NCI-H226 (cell line): Measurements from ENCODE around the gene ZNF143.
"Not testable (repeated sequence)": the region's sequence is repeated elsewhere in the genome, so short reads cannot be mapped to it uniquely, and the experiment has no call there.

Experiments
- DNase-seq: peaks from one replicate; pipeline ENCODE4 v3.0.0-alpha.2; 2015

The ZNF143 gene

DNA sequence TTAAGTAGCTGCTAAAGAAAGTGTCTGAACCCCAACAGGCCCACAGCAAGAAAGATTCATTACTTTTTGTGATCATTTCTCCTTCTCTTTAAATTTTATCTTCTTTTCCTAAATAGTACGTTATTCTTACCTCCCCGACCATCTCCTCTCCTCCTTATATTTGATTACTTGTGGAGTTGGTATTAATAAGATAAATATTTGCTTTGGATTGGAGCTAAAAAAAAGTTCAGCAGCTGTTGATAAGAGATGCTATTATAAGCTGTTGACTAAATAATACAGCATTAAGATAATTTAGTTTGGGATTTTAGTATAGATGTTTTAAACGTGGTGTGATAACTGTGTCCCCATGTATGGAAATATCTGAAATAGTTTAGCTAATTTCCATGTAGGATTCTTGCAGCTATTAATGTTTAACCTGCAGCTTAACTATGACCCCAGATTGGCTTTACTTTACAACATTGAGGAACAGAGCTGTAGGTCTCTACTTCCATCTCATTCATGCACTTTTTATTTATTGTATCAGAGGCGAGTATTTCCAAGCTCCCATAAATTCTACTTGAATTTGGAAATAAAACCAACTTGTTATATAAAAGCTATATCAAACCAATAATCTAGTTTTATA lies 37.8 kb downstream of the ZNF143 start:
- no peak for DNase-seq

DNA sequence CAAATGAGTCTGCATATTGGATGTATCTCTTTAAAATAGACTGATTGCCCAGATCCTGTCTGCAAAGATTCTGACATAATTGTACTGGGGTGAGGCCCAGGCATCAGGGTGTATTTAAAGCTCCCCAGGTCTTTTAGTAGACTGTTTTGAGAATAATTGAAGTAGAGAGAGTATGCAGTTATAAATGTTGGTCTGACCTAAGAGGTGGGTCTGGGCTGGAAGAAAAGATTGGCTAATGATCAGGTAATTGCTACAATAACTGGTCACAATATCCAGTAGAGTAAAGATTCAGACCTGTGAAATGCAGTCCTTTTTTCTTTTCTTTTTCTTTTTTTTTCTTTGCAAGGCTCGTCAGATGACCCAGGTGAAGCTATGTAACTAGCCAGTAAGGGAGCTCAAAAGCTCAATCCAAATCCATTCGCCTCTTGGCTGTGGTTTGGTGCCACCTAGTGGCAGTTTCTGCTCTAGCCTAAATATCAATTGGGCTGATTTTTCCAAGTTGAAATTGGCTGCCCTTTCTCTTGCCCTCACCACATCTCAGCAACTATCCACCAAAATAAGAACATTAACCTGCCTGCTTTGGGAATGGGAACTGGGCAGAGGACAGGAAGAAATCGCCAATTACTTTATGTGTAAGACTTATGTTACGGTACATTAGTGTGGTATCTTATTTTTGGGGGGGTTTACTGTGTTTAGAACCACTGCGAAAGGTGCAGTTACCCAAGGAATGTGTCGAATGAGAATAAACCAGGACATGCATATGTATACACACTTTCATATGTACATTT lies 45.9 kb downstream of the ZNF143 start:
- DNase-seq, result peak; percentile 34

DNA sequence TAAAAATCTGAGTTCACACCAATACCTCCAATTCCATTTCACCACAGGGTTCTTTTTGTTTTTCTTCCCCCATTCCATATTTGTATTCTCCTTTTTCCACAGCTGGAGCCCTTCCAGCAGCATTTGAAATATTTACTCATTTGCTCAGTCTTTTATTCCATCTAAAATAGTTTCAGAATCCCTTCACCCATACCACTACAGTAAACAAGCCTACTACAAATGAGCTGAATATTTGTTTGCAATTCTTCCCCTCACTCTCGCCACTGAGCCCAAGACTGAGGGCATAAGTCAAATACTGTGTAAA lies 46.4 kb downstream of the ZNF143 start:
- DNase-seq, result no peak

DNA sequence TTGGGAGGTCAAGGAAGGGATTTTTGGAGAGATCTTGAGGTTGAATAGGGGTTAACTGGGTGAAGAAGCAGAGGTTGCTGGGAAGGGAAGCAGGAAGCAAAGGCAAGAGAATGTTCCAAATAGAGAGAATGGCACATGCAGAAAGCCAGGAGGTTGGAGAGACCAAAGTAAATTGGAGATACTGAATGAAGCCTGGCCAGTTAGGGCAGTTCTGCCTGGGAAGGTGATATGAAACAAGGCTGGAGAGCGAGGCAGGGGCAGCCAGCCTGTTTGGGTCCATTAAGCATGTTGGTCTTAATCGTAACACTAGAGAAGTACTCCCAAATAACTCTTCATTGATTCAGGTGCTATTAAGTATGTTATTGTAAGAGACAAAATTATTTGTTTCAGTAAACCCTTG lies 48.2 kb downstream of the ZNF143 start:
- no peak for DNase-seq

DNA sequence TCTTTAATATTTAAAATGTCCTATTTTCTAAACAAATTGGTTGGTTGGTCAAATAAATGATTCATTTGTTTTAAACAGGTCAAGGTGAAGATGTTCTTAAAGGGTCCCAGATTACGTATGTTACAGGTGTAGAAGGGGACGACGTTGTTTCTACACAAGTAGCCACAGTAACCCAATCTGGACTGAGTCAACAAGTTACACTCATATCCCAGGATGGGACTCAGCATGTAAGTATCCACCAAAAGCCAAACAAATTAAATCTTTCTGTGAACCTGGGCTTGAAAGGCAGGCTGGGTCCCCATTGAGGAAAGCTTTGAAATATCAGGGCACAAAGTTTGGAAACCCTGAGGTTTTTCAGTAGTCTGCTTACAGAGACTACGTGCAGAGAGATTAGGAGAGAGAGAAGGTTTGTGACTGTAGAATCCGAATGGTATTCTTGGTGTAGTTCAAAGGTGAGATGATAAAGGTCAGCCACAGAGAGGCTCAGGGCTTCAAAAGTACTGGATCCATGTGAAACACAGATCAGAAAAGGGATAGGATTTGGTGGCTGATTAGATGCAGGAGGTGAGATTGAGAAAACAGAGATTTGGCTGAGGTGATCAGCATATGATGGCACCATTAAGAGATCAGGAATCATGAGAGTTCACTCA lies 51.7 kb downstream of the ZNF143 start:
- no peak for DNase-seq

DNA sequence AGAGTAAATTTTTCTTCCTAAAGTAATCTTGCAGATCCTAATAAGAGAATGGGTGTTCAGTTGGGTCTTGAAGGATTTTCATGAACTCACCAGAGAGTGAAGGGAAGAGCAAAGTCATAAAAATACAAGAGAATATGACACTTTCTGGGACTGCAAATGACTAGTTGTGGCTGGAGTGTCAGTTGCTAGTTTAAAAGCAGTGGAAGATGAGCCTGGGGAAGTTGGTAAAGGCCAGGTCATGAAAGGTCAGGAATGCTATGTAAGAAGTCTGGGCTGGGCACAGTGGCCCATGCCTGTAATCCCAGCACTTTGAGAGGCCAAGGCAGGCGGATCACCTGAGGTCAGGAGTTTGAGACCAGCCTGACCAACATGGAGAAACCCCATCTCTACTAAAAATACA lies 53.8 kb downstream of the ZNF143 start:
- DNase-seq, result not testable (repeated sequence)

DNA sequence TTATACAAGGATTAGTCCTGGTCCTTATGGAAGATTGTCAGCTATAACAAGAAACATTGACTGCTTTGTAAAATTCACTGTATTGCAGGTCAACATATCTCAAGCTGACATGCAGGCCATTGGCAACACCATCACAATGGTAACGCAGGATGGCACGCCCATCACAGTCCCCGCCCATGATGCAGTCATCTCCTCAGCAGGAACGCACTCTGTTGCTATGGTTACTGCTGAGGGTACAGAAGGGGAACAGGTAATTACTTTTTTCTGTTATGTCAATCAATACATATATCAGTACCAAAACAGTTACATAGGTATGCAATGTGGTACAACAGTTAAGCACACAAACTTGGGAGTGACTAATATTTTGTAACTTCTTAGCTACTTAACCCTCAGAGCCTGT lies 55.3 kb downstream of the ZNF143 start:
- no peak for DNase-seq

DNA sequence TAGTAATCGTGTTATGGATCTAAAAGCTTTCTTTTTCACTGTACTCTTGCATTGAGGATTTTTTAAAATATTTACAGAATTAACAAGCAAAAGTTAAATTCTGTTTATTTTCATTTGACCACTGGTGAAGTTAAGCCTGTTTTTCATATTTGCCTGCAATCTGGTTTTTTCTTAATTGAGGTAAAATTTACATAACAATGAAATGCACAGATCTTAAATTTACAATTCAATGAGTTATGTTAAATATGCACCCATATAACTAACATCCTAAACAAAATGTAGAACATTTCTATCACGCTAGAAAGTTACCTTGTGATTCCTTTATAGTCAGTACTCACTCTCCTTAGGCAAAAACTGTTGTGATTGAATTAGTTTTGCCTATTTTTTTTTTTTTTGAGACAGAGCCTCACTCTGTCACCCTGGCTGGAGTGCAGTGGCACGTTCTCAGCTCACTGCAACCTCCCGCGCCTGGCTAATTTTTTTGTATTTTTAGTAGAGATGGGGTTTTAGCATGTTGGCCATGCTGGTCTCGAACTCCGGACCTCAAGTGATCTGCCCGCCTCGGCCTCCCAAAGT lies 58.1 kb downstream of the ZNF143 start:
- no peak for DNase-seq

DNA sequence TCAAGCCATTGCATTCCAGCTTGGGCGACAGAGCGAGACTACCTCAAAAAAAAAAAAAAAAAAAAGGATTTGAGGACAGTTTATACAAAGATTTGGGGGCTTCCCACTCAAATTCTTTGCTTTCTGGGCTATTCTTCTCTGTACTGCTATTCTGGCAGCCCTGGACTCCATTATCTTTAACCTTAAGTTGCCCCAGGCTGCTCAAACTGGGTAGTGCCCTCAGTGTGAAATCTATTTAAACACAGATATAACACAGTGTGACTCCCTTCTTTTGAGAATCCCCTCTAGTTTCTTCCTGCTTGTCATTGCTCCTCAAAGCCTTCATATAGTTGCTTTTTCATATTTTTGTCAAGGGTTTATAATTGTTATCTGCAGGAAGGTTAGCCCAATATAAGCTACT lies 63.2 kb downstream of the ZNF143 start:
- DNase-seq, result no peak

DNA sequence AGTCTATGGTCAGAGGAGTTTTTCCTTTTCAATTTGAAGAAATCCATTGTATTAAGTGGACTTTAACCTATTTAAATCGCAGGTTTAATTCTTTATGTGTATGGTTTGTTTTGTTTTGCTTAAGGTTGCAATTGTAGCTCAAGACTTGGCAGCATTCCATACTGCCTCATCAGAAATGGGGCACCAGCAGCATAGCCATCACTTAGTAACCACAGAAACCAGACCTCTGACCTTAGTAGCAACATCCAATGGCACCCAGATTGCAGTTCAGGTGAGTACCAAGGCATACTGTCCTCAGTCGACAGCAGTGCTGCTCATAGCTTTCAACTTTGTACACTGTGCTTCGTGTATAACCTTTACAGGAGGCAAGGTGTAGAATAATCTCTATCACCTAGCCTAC lies 64.3 kb downstream of the ZNF143 start:
- no peak for DNase-seq

DNA sequence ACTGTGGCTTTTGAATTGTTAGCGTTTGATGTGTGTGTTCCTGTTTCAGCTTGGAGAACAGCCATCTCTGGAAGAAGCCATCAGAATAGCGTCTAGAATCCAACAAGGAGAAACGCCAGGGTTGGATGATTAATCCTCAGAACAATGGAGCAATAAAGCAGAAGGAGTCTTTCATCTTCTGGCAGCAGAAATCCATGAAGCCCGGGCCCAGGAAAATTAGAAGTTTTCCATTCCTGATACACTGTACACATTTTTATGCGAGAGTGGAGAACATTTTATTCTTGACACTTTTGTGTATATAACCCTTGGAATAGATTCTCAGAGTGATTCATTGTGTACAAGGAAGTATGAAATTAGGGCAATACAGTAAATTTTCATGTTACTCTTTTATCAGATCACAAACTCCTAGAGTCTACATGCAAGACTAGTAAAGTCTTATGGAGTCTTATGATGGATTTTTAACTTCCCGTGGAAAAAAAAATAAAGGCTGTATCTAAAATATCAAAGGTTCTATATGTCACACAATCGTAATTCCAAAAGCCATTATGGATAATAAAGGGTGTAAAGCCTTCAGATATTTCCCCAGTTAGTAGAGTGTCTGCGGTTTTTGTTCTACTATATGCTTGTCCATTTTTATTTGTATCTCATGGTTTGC lies 66.8 kb downstream of the ZNF143 start:
- DNase-seq, result no peak

DNA sequence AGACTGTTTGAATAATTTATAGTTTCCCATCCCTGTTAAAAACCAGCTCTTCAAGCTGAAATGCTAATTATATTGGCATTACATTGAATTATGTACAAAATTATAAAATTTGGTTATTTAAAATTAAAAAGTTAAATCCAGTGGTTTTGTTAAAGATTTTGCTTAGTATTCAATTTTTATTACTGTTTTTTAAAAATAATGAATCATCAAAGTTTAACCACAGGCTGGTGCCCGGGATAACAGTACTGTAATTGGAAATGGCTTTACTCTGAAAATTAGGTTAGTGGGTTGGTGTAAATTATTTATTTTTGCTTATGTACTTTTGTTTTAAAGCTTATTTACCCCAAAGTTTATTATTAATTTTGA lies 67.3 kb downstream of the ZNF143 start:
- DNase-seq, result no peak

DNA sequence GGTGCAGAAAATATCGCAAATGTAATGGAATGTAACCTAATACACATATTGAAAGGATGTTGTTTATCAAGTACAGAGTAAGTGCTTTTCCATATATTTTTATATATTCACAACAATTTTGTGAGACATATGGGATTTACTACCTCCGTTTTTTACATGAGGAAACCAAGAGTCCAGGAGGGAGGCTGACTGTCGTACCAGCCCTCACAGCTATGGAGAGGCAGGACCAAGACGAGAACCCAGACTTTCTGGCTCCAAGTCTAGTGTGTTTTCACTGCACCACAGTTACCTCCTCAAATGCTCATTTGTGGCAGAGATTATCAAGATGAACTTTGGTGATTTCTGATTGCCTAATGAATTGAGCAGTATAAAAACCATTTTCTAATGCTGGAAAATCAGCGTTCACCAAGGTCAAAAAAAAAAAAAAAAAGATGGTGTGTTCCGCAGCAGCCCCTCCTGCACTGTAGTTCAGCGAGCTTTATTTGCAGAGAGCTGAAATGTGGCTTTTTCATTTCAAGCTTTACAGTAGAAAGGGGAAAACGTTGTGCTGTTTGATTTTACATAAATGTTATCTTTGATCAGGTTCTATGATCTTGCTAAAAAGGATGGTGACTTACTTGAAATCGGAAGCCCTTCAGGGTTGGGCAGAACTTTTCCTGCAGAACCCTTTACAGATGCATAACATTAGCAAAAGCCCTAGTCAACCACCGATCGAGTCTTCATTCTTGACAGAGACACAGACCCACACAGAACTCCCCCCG lies 67.9 kb downstream of the ZNF143 start:
- DNase-seq, result no peak

DNA sequence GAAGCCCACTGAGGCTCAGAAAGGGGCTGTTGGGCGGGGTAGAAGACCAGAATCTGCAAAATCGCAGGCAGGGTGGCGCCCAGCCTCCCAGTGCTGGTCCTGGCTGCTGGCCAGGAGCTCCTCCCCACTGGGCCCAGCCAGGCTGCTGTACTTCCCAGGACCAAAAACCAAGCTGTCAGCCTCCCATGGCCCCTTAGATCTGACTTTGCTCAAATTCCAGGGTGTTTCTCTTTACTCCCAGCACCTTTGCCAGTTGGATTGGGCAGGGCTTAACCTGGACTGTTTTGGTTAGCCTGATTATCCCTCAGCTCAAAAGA lies 68.5 kb downstream of the ZNF143 start:
- DNase-seq, result no peak

DNA sequence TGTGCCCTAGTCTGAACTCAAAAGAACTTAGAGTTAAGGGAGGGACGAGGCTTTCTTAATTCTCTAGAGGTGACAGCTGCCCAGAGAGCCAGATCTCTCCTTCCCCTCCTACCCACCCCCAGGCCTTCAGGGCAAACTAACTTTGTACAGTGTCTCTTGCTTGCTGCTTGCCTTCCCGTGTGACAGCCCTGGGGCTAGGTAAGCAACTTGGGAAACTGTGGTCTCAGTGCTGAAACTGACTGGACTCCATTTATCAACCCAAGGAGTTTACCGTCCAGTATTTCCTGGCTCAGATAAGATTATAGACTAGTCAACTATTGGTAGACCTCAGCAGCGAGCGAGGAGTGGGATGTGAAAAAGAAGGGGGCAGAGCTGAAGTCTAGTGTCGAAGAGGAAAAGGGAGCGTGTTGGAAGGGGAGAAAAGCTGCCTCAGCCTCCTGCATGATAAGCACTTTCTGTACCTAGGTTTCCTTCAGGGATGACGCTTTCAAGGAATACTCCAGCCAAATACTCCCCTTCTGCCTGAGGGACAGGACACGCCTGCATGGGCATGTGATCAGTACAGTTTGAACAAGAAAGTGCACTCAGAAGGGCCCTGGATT lies 69.3 kb downstream of the ZNF143 start:
- DNase-seq, result no peak

DNA sequence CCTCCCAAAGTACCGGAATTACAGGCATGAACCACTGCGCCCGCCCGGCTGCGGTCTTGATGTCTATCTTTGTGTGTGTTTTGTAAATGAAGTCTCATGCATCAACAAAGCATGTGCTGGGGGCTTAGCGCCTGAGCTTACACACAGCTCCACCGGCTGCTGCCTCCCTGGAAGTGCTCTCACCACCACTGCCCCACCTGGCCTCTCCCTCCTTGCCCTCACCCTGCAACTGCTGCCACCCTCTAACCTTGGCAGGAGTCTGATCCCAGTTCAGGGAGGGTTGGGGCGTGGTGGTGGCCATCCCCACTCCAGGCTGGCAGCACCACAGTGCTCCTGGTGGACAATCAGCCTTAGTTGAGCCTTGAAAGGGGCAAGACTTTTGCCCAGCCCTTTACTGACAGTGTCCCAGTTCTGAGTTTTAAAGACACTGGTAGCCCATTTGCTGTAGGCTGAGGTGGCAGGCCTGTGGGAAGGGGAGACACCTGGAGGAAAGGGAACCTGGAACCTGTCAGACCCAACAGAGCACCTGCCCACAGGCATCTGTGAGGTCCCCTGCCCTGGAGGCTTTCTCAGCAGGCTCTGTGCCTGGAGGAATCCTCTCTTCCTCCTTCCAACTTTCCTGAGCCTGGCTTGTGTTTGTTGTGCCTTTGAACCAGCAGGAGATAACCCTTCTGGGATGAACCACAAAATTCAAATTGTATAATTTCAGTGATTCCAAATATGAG lies 70.3 kb downstream of the ZNF143 start:
- DNase-seq, result no peak

DNA sequence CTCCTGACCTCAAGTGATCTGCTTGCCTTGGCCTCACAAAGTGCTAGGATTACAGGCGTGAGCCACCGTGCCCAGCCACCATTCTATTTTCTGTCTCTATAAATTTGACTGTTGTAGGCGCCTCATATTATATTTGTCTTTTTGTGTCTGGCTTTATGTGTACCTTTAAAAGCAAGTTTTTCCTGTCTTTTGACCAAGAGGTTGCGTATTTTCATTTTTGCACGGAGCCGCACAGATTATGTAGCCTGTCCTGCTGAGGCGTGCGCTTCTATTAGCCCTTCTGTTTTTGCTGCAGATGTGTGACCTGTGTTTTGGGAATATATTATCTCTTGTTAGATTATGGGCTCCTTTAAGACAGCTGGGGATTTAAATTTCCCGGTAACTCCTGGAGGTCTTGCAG lies 72.2 kb downstream of the ZNF143 start:
- DNase-seq, result no peak

DNA sequence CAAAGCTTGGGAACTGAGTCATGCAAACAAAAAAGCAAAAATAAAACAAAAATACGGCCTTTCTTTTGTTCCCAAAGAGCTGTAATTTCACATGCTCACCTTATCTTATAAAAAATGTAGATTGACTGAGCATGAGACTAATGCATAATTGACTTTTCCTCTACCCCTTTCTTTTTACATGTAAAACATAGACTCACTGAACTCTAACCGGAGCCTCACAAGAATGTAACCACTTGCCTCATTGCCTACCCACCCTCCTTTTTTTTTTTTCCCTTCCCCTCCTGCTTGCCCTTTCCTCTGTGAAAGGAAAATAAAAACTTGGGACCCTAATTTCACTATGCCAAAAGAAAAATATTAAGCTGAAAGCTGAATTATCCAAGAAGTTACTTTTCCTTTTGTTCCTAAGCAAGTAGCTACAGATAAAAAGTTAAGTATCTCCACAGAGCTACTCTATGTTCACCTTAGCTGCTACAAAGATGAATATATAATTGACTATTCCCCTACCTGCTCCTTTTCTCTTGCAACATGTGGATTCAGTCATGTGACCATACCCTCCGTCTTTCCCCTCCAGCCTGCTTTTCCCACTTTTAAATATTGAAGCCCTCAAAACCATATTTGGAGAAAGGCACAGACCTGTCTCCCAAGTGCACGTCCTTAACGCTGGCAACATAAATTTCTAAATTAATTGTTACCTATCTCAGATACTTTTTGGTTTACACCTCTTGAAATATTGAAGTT lies 73.1 kb downstream of the ZNF143 start:
- DNase-seq, result no peak

DNA sequence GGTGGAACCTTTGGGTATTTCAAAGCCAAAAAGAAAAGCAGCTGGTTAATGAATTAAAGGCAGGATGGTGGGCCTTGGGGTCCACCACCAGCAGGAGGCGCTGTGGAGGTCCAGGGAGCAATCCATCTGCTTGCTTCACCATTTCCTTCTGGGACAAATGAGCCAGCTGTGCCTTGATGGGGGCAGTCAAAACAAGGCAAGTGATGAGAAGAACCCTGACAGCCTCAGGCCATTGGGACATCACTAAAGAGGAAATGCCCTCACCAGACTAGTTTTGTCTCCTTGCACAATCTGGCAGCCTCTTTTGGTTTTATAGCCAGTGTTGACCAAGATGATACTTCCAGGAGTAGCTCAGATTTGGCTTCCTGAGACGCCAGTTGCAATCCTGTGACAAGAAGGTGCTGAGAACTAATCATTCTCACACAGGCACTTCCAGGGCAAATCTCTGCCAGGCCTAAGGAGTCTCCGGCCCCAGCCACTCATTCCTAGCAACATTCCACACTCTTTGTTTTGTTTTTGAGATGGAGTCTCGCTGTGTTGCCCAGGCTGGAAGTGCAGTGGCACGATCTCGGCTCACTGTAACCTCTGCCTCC lies 74.5 kb downstream of the ZNF143 start:
- DNase-seq, result no peak

DNA sequence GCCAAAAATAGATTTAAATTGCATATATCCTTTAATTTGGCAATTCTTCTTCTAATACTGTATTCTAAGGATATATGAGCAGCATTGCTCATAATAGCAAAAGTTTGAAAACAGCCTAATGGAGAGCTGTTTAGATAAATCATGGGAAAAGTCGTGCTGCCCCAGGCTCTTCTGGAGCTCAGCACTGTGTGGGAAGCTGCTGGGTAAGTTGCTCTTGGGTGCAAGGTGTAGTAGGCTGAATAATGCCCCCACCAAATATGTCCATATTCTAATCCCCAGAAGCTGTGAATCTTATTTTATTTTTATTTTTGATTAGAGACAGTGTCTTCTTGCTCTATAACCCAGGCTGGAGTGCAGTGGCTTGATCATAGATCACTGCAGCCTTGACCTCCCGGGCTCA lies 77.7 kb downstream of the ZNF143 start:
- DNase-seq, result no peak

DNA sequence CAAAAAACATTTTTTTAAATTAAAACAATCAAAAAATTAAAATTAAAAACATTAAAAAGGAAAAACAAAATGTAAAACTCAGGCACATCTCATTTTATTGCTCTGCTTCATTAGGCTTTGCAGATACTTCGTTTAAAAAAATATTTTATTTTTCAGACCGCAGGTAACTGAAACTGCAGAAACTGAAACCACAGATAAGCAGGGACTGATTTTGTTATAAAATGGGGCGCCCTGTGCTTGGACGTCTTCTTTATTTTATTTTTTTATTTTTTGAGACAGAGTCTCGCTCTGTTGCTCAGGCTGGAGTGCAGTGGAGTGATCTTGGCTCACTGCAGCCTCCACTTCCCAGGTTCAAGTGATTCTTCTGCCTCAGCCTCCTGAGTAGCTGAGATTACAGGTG lies 88.4 kb downstream of the ZNF143 start:
- DNase-seq, result not testable (repeated sequence)
